NCI-H2171 treated with DMSO at 0.1 percent for 48 hours (cell line): ENCODE results near the gene GNG13.
"Not testable (repeated sequence)": the region's sequence is repeated elsewhere in the genome, so short reads cannot be mapped to it uniquely, and the experiment has no call there.

Experiments
- DNase-seq: peaks from one replicate; lab custom pipeline; 2025; lab: John Stamatoyannopoulos, UW

Gene GNG13

GRCh38 chr16:761625-762513, 38.7 kb downstream of the GNG13 start:
- DNase-seq, result no peak

- no peak for DNase-seq
Observed at GRCh38 chr16:760545-761343, 39.8 kb downstream of the GNG13 start, which contains the start of gene MSLN. TSS of gene MSLN (plus strand) at chr16:760734. CDS start at chr16:762681, 1,947 bp downstream.

DNA sequence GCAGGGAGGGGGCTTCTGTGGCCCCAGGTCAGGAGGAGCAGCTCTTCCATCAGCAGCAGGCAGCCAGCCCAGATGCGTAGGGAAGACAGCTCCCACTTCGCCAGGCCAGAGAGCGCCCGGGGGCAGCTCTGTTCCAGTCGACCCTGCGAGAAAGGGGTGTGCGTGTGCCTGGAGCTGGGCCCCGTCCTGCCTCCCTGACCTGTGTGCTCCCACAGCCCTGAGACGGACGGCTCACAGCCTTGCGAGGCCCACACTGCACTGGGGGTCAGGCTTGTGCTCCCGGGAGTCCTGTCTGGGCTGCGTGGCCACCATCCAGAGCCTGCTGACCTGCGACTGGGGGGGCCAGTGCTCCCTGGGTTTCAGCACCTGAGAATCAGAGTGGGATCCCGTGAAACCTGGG, 40.5 kb downstream of the GNG13 start:
- DNase-seq, result no peak

DNA sequence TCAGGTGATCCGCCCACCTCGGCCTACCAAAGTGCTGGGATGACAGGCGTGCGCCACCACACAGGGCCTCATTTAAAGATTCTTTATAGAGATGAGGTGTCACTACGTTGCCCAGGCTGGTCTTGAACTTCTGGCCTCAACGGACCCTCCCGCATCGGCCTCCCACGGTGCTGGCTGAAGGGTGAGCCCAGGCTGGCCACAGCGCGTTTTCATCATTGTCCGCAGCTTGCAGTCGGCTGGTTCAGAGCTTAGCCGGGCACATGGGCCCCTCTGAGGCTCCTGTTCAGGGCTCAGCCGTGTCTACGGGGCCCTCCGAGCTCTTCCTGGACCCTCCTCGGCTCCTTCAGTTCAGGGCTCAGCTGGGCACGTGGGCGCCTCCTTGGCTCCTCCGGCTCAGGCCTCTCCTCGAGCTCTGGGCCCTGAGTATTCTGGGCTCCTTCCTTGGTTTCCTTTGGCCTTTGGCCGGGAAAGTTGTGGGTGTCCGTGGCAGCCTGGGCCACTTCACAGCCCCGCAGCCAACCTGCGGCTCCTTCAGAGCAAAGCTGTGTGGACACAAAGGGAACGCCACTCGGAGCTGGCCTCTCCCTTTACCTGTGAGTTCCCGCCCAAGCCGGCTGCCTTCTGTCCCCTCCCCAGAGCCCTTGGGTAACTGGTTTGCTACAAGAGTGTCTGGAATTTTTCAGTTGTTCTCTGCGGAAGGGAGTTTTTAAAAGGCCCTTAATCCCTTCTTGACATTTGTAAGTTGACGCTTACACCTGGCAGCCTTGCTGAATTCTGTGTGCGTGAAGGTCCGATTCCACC, 41.2 kb downstream of the GNG13 start:
- no peak for DNase-seq

GRCh38 chr16:756428-756827, 44.1 kb downstream of the GNG13 start:
- no peak for DNase-seq

DNA sequence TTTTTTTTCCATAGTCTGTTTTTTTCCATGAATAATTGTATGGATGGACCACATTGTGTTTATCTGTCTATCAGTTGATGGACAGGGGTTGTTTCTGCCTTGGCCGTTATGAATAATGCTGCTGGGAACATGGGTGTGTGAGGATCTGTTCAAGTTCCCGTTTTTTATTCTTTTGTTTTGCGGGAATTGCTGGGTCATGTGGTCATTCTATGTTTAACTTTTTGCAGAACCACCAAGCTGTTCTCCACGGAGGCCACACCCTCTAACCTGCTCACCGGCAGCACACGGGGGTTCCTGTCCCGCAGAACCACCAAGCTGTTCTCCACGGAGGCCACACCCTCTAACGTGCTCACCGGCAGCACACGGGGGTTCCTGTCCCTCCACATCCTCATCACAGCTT, 45.9 kb downstream of the GNG13 start:
- no peak for DNase-seq

DNA sequence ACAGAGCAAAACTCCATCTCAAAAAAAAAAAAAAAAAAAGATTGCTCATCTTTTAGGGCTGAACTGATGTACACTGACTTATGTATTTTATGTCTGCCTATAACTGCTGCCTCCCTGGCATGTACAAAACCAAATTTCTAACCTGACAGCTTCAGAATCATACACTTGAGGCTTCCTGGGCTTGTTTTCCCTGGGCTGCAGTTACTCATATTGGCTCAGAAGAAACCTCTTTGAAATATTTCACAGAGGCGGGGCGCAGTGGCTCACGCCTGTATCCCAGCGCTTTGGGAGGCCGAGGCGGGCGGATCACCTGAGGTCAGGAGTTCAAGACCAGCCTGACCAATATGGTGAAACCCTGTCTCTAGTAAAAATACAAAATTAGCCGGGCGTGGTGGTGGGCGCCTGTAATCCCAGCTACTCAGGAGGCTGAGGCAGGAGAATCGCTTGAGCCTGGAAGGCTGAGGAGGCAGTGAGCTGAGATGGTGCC, 46.4 kb downstream of the GNG13 start:
- DNase-seq, result not testable (repeated sequence)

- no peak for DNase-seq
Observed at GRCh38 chr16:752007-752312, 48.6 kb downstream of the GNG13 start.

- no peak for DNase-seq
Observed at GRCh38 chr16:751152-752006, 49.2 kb downstream of the GNG13 start.

DNA sequence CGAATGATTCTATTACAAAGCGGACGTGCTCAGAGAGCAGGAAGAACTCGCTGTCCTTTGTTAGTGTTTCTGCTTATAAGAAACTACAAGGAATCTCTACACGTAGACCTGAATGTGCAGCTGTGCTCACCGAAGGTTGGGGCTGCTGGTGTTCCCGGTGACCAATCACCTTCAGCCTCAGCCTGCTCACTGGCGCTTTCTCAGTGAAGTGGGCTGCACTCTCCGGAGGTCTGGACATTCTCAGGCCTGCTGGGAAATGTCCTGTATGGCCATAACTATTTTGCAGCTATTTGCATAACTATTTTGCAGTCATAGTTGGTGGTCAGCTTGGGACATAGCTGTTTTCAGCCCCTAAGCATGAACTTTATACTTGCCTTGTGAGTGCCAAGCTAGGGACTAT, 50.0 kb downstream of the GNG13 start:
- DNase-seq, result no peak

GRCh38 chr16:749010-749409, 51.5 kb downstream of the GNG13 start:
- DNase-seq, result no peak
